ENCODE results near the gene PICK1. TPM values are rescaled to one million over a fixed set of nuclear protein-coding genes. Genes with fewer than 3 reads are reported as not detected.

PICK1 gene
- total RNA-seq, 1 donor from 2014 or later, result 22.0 TPM

DNA sequence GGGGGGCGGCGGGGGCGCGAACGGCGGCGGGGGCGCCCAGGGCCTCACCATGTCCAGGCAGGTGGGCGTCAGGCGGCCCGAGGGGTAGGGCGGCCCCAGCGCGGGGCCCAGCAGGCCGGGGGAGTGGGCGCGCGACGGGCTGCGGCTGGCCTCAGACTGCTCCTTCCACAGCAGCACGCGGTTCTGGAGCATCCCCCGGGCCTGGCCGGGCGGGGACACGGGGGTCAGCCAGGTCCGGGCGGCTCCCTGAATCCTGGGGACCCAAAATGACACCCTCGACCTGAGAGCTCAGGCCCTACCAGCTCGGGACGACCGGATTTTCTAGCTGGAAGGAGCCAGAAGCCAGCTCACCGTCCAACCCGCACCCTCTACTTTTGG lies 32.3 kb downstream of the PICK1 start:
- DNase-seq, result no peak

DNA sequence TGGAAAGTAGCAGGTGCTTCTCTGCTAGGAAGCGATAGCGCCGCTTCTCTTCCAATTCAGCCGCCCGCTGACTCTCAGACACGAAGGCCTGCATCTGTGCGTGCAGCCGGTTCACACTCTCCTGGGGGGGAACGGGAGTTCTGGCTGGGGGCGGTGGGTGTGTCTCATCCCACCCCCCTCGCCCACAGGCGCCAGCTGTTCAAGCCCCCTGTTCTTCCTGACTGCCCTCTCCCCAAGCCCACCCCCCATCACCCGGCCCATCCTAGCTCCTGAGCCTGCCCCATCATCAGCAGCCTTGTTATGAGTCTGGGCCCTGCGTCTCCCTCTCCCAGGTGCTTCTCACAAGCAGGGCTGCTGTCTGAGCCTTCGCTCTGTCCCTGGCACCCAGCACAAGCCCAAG lies 39.9 kb downstream of the PICK1 start:
- DNase-seq, result no peak

DNA sequence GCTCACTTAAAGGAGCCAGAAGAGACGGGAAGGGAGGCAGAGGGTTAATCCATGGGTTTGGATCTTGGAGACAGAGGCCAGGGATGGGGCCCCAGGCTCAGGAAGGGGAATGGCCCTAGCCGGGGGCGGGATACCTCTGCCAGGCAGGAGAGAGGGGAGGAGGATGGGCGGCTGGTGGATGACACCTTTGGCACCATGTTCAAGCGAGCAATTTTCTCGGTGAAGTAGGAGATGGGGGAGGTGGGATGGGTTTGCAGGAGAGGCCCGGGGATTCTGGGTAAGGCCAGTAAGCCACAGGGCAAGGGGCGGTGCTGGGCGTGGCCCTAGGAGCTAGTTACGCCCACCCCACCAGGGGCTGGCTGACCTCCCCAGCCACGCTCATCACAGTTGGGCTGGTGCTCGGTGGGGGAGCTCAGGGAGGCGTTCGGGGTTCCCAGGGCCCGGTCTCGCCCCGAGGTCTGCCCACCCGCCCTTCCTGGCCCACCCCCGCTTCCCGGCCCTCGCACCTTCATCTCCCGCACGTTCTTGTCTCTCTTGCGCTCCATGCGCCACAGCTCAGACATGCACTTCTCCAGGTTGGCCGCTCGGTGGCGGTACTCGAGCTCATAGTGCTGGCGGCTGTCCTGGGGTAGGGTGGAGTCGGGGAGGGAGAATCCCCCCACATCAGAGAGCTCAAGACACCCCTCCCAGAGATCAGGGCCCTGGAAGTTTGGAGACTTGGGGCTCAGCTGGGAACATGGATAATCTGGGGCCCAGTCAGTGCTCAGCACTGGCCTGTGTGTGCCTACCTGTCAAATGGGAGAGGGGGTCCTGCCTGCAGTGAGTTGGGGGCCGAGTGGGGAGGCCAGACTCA lies 40.6 kb downstream of the PICK1 start:
- DNase-seq, result no peak

DNA sequence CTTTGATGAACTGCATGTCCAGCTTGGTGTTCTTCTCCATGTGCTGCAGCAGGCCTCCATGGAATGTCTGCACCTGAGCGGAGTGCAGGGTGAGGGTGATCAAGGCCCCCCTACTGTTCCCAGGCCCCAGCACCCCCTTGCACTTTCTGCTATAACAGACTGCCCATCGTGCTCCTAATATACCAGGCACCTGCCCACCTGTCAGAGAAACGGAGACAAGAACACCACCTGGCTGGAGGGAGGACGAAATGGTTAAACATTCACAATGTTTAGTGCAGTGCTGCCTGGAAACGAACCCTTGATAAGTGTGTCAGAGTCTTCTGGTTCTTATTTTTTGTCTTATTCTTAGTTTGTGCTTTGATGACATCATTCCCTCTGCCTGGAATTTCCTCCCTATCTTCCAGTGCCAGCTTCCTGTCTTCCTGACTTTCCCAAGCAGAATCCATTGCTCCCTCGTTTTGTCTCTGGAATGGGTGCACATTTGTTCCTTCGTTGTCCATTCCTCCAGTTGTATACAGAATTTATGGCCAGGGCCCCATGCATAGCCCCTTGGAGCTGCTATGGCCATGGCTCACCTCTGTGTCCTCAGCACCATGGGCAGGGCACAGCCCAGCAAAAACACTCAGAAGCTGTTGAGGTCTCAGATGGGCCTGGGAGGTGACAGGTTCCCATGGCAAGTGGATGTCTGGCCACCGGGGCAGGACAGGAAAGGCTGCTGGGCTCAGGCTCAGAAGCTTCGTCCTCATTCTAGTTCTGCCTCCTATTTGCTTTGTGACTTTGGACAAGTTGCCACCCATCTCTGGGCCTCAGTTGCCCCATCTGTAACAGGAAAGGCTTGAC lies 41.4 kb downstream of the PICK1 start:
- DNase-seq, result no peak

DNA sequence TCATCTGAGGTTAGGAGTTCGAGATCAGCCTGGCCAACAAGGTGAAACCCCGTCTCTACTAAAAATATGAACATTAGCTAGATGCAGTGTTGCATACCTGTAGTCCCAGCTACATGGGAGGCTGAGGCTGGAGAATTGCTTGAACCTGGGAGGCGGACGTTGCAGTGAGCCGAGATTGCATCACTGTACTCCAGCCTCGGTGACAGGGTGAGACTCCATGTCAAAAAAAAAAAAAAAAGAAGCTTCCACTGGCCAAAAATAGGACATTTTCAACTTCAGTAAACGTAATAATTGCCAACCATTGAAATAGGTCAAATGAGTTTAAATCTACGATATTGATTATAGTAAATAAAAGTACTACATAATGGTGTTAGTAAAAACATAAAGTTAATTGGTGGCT lies 46.4 kb downstream of the PICK1 start:
- no peak for DNase-seq

DNA sequence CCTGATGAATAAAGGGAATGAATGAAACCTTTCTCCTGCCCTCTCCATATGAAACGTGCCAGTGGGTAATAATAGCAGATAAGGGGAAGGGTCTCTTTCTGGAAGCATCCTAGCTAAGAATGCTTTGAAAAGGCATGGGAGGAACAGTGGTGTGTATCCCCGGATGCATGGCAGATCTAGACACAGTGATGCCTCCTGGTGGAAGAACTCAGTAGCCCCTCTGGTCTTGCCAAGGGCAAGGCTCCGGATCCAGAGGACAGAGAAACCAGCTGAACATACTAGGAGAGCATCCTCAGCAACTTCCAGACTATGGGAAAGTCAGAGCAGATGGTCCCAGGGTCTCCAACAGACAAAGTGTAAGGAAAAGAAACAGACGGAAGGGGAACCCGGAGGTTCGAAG lies 46.9 kb downstream of the PICK1 start:
- DNase-seq, result no peak

DNA sequence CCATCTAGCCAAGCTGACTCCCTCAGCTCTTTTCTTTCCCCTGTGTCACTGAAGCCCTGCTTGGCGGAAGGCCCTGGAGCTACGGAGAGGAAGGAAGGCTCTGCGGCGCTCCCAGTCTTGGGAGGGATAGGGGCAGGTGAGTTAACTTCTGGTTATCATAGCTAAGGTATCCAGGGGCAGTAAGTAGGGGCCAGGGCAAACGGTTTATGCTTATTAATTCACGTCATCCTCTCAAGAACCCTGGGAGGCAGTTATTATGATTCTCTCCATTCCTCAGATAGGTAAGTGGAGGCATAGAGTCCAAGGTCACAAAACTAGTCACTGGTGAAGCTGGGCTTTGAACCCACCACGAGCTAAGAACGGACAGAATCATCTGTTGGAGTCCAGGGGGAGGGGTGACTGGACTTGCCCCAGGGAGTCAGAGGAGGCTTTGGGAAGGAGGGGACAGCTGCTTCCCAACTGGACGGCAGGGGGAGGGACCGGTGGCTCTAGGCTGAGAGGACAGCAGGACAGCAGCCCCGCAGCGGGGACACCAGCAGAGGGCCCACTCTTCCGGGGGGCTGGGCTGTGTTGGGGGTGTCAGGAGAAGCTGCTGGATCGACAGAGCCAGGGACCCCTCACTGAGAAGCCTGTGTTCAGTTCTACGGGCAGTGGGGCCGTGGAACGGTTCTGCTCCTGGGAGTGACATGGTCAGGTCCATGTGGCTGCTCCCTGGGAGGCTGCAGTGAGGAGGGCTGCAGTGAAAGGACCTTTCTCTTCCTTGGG lies 49.8 kb downstream of the PICK1 start:
- DNase-seq, result no peak

DNA sequence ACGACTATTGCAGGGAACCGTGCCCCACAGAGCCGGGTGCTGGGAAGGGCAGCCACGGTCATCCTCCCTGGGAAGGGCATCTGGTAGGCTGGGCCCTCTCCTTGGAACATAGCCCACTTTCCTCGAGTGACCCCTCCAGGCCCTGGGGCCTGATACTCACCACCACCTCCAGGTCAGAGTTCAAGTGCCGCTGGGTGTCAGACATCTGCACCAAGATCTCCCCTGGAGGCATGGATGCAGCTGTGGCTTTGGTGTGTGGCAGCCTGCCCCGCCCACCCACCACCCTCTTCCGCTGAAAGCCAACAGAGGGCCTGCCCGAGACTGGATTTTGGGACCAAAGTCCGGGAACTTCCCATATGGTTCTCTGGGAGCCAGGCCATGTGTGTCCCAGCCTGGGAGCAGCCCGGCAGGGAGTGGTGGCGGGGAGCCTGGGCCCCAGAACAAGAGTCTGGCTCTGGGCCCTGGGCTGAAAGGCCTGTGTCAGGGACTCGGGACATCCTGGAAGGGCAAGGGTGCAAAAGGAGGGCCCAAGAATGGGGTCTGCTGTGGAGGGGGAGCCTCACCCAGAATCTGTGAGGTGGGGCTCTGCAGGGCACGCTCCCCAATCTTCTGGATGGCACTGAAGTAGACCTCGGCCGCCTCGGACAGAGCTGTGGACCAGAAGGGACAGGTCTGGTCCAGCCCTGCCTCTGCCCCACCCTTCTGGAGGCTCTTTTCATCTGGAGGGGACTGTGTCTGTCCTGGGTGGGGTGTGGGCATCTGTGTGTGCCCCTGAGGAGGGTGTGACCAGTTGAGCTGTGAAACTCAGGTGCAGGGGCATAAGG lies 50.7 kb downstream of the PICK1 start:
- DNase-seq, result no peak

DNA sequence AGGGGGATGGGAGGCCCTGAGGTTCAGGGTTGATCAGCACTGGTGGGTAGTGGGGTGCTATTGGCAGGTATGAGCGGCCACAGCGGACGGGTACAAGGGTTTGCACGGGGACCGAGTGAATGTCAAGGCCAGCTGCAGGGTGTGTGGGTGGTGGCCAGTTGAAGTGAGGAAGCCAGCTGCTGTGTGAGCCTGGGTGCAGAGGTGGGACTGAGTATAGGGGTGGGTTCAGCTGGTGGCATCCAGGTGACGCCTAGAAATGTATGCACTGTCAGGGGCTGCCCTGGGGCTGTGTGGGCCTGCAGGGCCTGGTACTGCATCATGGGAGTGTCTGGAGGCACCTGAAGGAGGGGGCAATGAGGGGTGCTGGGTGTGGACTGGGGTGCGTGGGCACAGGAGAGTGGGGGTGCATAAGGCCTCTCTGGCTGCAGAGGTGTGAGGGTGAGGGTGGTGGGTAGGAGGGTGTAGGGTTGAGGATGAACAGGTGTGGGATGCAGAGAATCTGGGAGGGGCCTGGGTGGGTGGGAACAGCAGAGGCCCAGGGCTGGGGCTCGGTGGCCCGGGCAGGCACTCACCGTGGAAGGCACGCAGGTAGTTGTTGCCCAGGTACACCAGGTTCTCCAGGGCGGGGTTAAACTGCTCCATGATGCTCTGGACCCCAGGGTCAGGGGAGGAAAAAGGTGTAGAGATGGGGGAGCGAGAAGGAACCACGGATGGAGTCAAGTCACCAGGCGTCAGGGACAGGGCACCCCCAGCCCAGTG lies 51.5 kb downstream of the PICK1 start:
- DNase-seq, result no peak

DNA sequence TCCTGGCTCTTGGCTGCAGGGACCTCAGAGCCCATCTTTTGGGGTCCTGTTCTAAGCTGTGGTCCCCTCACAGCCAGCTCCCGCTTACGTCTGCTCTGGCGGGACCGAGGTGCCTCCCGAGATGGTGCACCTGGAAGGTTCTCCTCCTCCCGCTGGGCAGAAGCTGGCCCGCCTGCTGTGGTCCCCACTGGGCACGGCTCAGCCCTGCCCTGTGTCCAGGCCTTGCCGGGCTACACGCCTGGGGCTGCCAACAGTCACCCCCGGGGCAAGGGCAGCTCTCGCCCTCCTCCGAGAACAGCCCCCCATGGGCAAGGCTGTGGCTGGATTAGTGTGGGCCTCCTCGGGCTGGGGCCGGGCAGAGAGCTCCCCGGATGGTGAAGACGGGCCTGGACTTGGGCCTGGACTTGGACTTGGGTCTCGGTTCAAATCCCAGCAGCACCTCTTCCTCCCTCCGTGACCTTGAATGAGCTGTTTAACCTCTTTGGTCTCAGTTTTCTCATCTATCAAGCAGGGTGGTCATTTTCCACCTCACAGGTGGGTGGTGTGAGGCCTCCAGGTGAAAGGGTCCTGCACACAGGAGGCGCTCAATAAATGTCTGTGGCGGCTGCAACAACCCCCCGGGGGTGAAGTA lies 52.3 kb downstream of the PICK1 start:
- no peak for DNase-seq

DNA sequence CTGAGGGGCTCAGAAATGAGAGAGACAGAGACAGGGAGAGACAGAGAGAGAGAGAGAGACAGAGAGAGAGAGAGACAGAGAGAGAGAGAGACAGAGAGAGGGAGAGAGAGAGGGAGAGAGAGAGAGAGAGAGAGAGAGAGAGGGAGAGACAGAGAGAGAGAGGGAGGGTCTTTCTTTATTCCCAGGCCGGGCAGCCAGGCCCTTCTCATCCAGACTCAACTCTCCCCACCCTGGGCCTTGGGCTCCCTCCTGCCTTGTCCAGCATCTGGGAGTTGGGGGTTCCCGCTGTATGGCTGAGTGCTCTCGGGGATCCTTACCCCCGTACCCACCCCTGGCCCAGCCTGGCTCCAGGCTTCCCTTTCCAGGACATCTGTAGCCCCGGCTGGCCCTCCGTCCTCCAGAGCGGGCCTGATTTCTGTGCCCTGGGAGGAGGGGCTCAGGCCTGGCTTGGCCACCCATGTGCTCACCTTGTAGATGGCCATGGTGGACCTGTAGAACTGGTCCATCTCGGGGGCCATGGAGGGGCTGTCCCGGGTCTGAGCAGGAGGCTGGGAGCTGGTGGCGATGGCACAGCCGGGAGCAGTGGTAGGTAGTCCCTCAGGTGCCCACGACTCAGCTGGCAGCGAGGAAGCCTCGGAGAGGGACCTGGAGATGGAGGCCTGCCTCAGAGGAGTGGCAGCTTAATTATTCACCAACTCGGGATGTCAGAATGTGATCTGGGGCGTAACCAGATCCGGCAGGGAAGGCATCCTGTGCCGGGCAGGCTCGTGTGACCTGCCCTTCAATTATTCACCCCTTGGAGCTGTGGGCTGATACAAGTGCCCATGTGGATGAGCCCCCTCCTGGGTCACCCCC lies 53.0 kb downstream of the PICK1 start, which contains the start of gene BAIAP2L2:
Gene BAIAP2L2 (minus strand): TSS at position 677 of the 855 bp plus-strand sequence. CDS start 159 bp downstream, at position 518.
- DNase-seq, result no peak

DNA sequence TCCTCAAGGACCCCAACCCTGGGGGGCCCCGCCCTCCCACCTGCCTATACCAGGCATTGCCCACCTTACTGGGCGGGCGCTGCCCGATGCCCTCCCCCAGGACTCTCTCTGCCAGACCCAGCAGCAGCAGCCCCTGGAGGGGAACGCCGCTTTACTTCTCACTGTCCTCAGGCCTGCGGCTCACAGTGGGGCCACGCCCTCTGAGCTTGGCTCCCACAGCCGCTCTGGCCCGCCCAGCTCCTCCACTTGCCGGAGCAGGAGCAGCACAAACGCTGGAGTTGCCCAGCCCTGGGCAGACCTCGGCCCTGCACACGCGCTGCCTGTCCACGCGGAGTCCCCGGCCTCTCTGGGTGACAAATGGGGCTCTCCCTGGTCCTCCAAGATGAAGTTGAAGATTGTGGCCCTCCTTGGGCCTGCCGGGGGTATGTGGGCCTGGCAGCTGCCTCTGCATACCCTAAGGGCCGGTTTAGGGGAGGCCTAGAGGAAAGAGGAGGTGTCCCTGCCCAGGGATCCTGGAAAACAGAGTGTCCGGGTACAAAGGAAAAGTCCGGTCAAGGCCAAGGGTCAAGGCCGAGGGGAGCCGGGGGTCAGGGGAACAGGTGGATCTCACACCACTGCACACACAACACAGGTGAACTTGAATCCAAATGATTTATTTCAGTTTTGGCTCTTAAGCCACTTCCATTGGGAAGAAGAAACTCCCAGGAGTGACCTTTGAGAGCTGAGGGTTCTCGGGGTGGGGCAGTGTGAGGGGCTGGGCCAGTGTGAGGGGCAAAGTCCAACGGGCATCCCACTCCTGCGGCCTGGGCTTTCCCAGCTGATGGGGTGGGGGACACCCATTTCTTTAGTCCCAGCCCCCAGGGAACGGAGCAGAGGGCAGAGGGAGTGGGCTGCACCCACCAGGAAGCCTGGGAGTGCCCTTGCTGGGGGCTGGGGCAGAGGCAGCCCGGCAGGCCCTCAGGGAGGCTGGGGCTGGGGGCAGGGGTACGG lies 54.0 kb downstream of the PICK1 start:
- no peak for DNase-seq

DNA sequence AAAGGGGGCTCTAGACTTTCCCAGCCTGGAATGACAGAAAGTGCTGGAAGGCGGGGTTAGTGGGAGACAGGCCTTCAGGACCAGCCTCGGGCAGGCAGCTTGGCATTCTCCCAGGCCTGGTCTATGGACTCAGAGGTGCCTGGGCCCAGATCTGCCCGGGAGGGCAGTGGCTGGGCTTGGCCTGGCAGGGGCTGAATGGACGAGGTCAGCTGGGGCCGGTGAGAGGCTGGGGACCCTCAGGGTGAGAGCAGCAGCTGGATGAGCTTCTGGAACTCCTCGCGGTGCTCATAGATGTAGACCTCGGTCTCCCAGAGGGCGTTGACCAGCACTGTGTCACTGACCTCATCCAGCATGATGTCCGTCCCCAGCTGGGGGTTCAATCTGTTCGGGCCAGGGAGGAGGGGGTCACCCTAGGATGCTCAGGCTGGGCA lies 54.7 kb downstream of the PICK1 start:
- no peak for DNase-seq

DNA sequence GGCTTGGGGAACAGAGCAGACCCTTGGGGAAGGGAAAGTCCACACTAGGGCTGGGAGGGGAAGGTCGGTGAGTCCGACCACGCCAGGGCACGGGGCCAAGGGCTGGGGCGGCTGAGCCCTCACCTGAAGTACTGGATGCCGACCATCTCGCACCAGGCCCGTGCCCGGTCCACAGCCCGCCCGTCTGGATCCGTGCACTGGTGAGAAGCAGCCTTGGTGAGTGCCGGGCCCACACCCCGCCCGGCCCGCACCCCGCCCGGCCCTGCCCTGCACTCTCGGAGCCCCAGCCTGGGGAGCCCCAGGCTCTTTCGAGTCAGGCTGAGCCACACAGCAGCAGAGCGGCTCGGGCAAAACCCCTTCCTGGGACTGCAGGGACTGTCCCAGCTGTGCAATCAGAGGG lies 55.2 kb downstream of the PICK1 start:
- DNase-seq, result no peak

DNA sequence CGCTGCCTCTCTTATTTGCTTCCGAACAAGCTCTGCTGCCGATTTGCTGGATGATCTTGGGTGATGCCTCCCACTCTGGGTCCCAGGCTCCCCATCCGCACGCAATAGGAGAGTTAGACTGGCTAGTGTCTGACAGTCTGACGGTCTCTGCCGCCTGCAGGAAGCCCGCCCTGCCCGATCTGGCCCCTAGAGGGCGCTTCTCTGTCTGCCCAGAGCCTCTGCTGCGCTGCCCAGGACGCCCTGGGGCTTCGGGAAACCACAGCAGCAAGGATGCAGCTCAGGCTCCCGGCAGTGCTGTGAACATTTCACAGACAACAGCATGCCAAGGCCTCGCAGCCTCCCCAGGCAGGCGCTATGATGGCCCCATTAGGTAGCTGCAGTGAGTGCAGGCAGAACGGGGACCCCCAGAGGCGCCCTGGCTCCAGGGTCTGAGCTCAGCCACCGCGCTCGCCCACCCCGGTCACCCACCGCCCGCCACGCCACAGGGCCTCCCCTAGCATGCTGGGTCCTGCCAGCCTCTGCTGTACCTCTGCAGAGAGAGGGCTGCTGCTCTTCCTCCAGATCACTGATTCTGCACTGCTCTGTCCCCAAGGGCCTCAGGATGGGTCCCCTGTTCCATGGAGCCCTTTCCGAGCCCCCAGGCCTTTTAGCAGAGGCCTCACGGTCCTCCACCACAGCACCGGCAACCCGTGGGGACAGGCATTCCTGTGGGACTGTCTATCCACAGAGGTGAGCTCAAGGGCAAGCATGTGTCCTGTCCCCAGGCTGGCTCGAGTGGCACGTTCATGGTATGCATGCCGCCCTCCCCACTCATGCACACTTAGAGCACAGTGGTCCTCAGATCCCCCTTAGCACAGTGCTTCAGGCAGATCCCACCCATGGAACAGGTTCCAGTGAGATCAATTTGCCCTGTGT lies 57.5 kb downstream of the PICK1 start:
- DNase-seq, result peak; percentile 77

DNA sequence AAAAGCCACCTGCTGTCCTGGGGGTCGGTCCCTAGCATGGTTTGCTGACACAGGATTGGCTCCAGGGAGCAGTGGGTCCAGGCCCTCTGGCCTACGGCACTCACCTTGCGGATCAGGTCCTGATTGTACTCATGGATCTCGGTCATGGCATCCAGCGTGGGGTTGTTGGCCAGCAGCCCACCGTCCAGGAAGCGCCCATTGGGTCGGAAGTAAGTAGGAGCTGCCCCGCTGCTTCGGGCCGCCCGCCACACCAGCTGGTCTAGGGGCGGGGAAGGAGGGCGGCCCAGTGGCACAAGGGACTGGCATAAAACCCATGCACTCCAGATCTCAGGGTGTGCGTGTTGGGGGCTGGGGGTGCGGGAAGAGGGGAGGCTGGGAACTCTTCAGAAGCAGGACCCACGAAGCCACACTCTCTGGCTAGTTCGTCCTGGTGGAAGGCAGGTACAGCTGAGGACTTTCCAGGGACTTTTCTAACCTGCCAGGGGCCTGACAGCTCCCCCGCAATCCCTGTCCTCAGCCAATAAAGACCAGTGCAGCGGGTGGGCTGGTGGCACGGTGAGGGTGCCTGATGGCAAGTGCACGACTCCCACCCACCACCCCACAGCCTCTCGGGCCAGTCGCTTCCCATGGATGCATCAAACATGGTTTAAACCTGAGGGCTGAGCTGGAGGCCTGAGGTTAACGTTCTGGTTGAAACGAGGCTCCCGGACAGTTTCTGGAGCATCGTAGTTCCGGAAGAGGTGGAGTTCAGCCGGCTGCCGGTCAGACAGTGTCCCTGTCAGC lies 58.4 kb downstream of the PICK1 start:
- DNase-seq, result no peak
